ENCODE measurements around the gene LAIR1. TPM values are rescaled to one million over a fixed set of nuclear protein-coding genes. Genes with fewer than 3 reads are reported as not detected.

LAIR1 gene
- total RNA-seq, 1 experiment from 2014 or later = not detected

DNA sequence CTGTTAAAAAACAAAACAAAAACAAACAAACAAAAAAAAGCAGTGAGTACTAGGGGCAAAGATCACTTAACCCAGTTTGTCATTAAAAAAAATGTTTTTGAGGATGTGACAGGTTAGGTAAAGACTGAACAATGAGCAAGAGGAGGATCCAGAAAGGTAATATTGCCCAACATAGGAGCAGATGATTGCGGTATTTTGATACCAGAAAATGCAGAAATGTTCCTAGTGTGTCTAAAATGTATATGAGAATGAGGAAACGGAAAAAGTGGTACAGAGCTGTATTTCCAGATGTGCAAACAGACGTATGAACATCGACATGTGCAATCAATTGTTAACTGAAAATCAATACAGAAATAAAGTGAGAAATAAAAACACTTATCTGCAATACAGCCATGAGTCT lies 20.9 kb downstream of the LAIR1 start:
- Histone ChIP-seq H3K9me2 (ENCODE audit: insufficient read depth) (no peaks in the 10 kb centered on the region), H3K4me3 (no peak overlapping the region), H3F3A (ENCODE audit: insufficient read depth, low read depth) (no peaks in the 10 kb centered on the region), H2AFZ (no peak overlapping the region), H3K36me3 (ENCODE audit: low read depth) (no peaks in the 10 kb centered on the region), H3K27me3 (ENCODE audit: insufficient read depth, low read depth) (peaks cover 93% of the 10 kb centered on the region), H4K20me1 (ENCODE audit: insufficient read depth) (no peaks in the 10 kb centered on the region), H3K4me2 (no peak overlapping the region), H3K9me3 (ENCODE audit: insufficient read depth, low read depth) (peaks cover 5% of the 10 kb centered on the region; the same call in 1 of the 2 replicates), H3K27ac (no peak overlapping the region), H3K4me1 (replicated peaks; ENCODE audit: insufficient read depth) (no peaks in the 10 kb centered on the region), H3K79me2 (ENCODE audit: low read depth) (no peaks in the 10 kb centered on the region)
- ChIA-PET POLR2A (ENCODE audit: unreplicated experiment) (no interaction called here), CTCF (no interaction called here)
- TF ChIP-seq EZH2 (IDR thresholded peaks at IDR 0.05; ENCODE audit: low read depth) = no peak
- TF ChIP-seq, protein P1, sequence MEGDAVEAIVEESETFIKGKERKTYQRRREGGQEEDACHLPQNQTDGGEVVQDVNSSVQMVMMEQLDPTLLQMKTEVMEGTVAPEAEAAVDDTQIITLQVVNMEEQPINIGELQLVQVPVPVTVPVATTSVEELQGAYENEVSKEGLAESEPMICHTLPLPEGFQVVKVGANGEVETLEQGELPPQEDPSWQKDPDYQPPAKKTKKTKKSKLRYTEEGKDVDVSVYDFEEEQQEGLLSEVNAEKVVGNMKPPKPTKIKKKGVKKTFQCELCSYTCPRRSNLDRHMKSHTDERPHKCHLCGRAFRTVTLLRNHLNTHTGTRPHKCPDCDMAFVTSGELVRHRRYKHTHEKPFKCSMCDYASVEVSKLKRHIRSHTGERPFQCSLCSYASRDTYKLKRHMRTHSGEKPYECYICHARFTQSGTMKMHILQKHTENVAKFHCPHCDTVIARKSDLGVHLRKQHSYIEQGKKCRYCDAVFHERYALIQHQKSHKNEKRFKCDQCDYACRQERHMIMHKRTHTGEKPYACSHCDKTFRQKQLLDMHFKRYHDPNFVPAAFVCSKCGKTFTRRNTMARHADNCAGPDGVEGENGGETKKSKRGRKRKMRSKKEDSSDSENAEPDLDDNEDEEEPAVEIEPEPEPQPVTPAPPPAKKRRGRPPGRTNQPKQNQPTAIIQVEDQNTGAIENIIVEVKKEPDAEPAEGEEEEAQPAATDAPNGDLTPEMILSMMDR (conservative IDR thresholded peaks at IDR 0.05) = no peak
- DNase-seq = no peak
- no TSS peak for BruUV-seq (replicated peaks)
- intact Hi-C loops (cut with micrococcal nuclease; ENCODE audit: unreplicated experiment) = no loop called here

DNA sequence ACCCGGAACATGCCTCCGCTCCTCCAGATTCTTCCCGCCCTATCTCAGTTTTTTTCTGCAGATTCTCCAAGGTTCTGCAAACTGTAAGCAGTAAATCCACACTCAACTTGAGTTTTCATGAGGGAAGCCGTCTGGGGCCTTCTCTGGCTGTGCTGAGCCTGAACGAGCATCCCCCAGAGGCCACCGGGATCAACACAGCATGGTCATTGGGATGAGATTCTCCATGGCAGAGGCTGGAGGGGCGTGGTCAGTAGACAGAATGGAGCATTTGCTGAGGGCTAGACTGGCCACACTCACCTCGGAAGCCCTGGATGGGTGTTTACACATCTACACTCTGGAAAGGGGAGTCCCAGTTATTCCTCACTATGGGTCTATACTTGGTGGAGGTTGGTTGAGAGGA lies 23.4 kb downstream of the LAIR1 start:
- intact Hi-C loops (cut with micrococcal nuclease; ENCODE audit: unreplicated experiment) = no loop called here
- no TSS peak for BruUV-seq (replicated peaks)
- H3K27ac ChIP-seq = no peak overlapping the region
- no peaks in the 10 kb centered on the region for H3F3A ChIP-seq (ENCODE audit: insufficient read depth, low read depth)
- CTCF ChIA-PET = no interaction called here
- no peak overlapping the region for H2AFZ ChIP-seq
- no peaks in the 10 kb centered on the region for H3K36me3 ChIP-seq (ENCODE audit: low read depth)
- H3K9me2 ChIP-seq (ENCODE audit: insufficient read depth) = no peaks in the 10 kb centered on the region
- TF ChIP-seq, protein P1 (conservative IDR thresholded peaks at IDR 0.05) = no peak
- TF ChIP-seq EZH2 (IDR thresholded peaks at IDR 0.05; ENCODE audit: low read depth) = no peak
- H3K4me3 ChIP-seq = no peak overlapping the region
- no peaks in the 10 kb centered on the region for H3K4me1 ChIP-seq (replicated peaks; ENCODE audit: insufficient read depth)
- H3K79me2 ChIP-seq (ENCODE audit: low read depth) = no peaks in the 10 kb centered on the region
- no peak overlapping the region for H3K4me2 ChIP-seq
- POLR2A ChIA-PET (ENCODE audit: unreplicated experiment) = no interaction called here
- peaks cover 98% of the 10 kb centered on the region for H3K27me3 ChIP-seq (ENCODE audit: insufficient read depth, low read depth)
- DNase-seq = no peak
- H3K9me3 ChIP-seq (ENCODE audit: insufficient read depth, low read depth) = no peaks in the 10 kb centered on the region
- H4K20me1 ChIP-seq (ENCODE audit: insufficient read depth) = no peaks in the 10 kb centered on the region

DNA sequence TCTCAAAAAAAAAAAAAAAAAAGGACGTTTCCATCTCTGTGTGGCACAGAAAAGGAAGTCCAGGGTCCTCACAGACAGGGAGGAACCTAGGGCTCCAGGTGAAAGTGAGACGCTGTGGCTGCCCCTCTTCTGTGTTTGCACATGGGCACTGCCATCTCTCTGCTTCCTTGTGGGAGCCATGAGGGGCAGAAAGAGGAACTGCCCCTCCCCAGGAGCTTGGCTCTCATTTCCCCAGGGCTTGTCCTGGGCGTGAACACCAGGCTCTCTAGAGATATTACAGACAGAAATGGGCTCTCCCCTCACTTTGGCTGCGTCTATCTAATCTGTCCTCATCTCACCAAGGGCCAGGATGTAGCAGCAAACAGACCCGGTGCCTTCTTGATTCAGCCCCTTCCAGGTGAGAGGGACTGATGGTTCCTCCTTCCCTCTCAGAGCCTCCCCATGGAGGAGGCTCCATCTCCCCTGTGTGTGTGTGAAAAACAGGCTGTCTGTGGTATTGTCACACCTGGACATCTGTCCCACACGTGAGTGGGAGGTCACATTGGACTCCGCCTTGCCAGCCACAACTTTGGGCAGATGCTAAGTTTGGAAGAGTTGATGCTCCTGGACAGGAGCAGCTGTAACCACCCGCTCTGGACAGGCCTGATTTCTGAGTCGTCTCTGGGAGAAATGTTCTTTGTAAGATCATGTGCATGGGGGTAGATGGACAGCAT lies 24.9 kb downstream of the LAIR1 start:
- CTCF ChIA-PET = interaction anchor here (0.7 kb wide), 1 partner anchor 125 kb away, joined by 8 read pairs; no protein-coding TSS in a partner anchor

More for the DNA sequence above, 24.9 kb downstream of the LAIR1 start:
- Histone ChIP-seq H3K79me2 (ENCODE audit: low read depth) (no peaks in the 10 kb centered on the region), H3K36me3 (ENCODE audit: low read depth) (no peaks in the 10 kb centered on the region), H3K27me3 (ENCODE audit: insufficient read depth, low read depth) (peaks cover 96% of the 10 kb centered on the region), H3K4me3 (no peak overlapping the region), H3F3A (ENCODE audit: insufficient read depth, low read depth) (no peaks in the 10 kb centered on the region), H3K27ac (no peak overlapping the region), H3K4me1 (replicated peaks; ENCODE audit: insufficient read depth) (no peaks in the 10 kb centered on the region), H3K4me2 (no peak overlapping the region), H3K9me2 (ENCODE audit: insufficient read depth) (no peaks in the 10 kb centered on the region), H4K20me1 (ENCODE audit: insufficient read depth) (no peaks in the 10 kb centered on the region), H3K9me3 (ENCODE audit: insufficient read depth, low read depth) (no peaks in the 10 kb centered on the region), H2AFZ (no peak overlapping the region)
- no peak for DNase-seq
- intact Hi-C loops (cut with micrococcal nuclease; ENCODE audit: unreplicated experiment) = no loop called here
- BruUV-seq (replicated peaks) = no TSS peak
- TF ChIP-seq, protein P1 (conservative IDR thresholded peaks at IDR 0.05) = no peak
- TF ChIP-seq EZH2 (IDR thresholded peaks at IDR 0.05; ENCODE audit: low read depth) = no peak
- POLR2A ChIA-PET (ENCODE audit: unreplicated experiment) = no interaction called here

Data from PC-9 (cell line).